BLaER1 treated with 17β-estradiol and CSF1 and Interleukin-3, amounts not matched to agents 10 nM and 100 nM (cell line): ENCODE results near the gene CYP2B6.
A peak's percentile ranks its signal among the peaks of the same experiment; 100 is the strongest.
"Not testable (repeated sequence)": the region's sequence is repeated elsewhere in the genome, so short reads cannot be mapped to it uniquely, and the experiment has no call there.

ENCODE experiments used
- H3K27ac ChIP-seq, 11 experiments: shearing (Covaris generic); formaldehyde crosslinking; 2 replicates each; pipeline ENCODE4 v1.8.1; 2022
- H3K27me3 ChIP-seq, 11 experiments: shearing (Covaris generic); formaldehyde crosslinking; 2 replicates each; pipeline ENCODE4 v1.8.1; 2022
- H3K36me3 ChIP-seq, 11 experiments: shearing (Covaris generic); formaldehyde crosslinking; 2 replicates each; pipeline ENCODE4 v1.8.1; 2022
- H3K4me1 ChIP-seq, 10 experiments: shearing (Covaris generic); formaldehyde crosslinking; 2 replicates each; pipeline ENCODE4 v1.8.1; 2022
- H3K4me2 ChIP-seq, 11 experiments: shearing (Covaris generic); formaldehyde crosslinking; 2 replicates each; pipeline ENCODE4 v1.8.1; 2022
- H3K4me3 ChIP-seq, 10 experiments: shearing (Covaris generic); formaldehyde crosslinking; 2 replicates each; pipeline ENCODE4 v1.8.1; 2022
- H3K9ac ChIP-seq, 11 experiments: shearing (Covaris generic); formaldehyde crosslinking; 2 replicates each; pipeline ENCODE4 v1.8.1; 2022
- H3K9me3 ChIP-seq, 11 experiments: shearing (Covaris generic); formaldehyde crosslinking; replicated peaks in 1 of 11; 2 replicates each; pipeline ENCODE4 v1.8.1; 2022
- H4K20me1 ChIP-seq, 11 experiments: shearing (Covaris generic); formaldehyde crosslinking; 2 replicates each; pipeline ENCODE4 v1.8.1; 2022
- Cebpa-rat ChIP-seq, 11 experiments: shearing (Covaris generic); IDR thresholded peaks; 2 replicates each; pipeline ENCODE4 v1.8.1; 2022

Gene CYP2B6

GRCh38 chr19:40976134-40976533 is 14.9 kb upstream of the CYP2B6 start:
- no peak overlapping the region for H3K9ac ChIP-seq
- no peak overlapping the region for H3K4me2 ChIP-seq
- 0 out of 22 replicates have a peak, but pooled peaks cover 0 to 13% (median 0%) of the 10 kb centered on the region in 11 experiments for H3K9me3 ChIP-seq
- no peak for TF ChIP-seq Cebpa-rat (IDR thresholded peaks at IDR 0.05)
- no peak overlapping the region for H3K4me3 ChIP-seq
- peaks cover 0 to 7% (median 1%) of the 10 kb centered on the region in 10 experiments; a peak in 9 of 20 replicates for H3K4me1 ChIP-seq
- no peaks in the 10 kb centered on the region for H4K20me1 ChIP-seq
- no peak overlapping the region for H3K27ac ChIP-seq
- no peaks in the 10 kb centered on the region for H3K27me3 ChIP-seq
- no peaks in the 10 kb centered on the region for H3K36me3 ChIP-seq

GRCh38 chr19:40976724-40977123 is 14.4 kb upstream of the CYP2B6 start:
- Histone ChIP-seq H3K4me3 (no peak overlapping the region), H3K9ac (no peak overlapping the region), H3K4me1 (peaks cover 0 to 13% (median 0%) of the 10 kb centered on the region in 10 experiments; a peak in 4 of 20 replicates), H3K27me3 (no peaks in the 10 kb centered on the region), H3K9me3 (0 out of 22 replicates have a peak, but pooled peaks cover 0 to 13% (median 0%) of the 10 kb centered on the region in 11 experiments), H3K4me2 (no peak overlapping the region), H4K20me1 (no peaks in the 10 kb centered on the region), H3K36me3 (no peaks in the 10 kb centered on the region), H3K27ac (no peak overlapping the region)
- TF ChIP-seq Cebpa-rat (IDR thresholded peaks at IDR 0.05), result no peak

DNA sequence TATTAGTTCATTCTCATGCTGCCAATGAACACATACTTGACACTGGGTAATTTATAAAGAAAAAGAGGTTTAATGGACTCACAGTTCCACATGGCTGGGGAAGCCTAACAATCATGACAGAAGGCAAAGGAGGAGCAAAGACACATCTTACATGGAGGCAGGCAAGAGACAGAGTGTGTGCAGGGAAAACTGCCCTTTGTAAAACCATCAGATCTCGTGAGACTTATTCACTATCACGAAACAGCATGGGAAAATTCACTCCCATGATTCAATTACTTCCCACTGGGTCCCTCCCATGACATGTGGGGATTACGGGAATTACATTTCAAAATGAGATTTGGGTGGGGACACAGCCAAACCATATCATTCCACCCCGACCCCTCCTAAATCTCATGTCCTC is 11.3 kb upstream of the CYP2B6 start:
- H3K4me3 ChIP-seq, H3K4me2 ChIP-seq, H3K27ac ChIP-seq, H3K9ac ChIP-seq, H3K36me3 ChIP-seq, H4K20me1 ChIP-seq, H3K27me3 ChIP-seq: not testable (repeated sequence)
- 0 out of 22 replicates have a peak, but pooled peaks cover 0 to 13% (median 0%) of the 10 kb centered on the region in 11 experiments for H3K9me3 ChIP-seq
- H3K4me1 ChIP-seq, result peaks cover 0 to 30% (median 0%) of the 10 kb centered on the region in 10 experiments; a peak in 5 of 20 replicates

GRCh38 chr19:40980743-40981442 is 10.2 kb upstream of the CYP2B6 start:
- not testable (repeated sequence) for H3K9ac ChIP-seq, H3K36me3 ChIP-seq, H4K20me1 ChIP-seq, H3K27ac ChIP-seq, H3K27me3 ChIP-seq, H3K4me3 ChIP-seq
- Histone ChIP-seq H3K4me1 (peaks cover 0 to 30% (median 0%) of the 10 kb centered on the region in 10 experiments; a peak in 5 of 20 replicates), H3K9me3 (0 out of 22 replicates have a peak, but pooled peaks cover 0 to 13% (median 0%) of the 10 kb centered on the region in 11 experiments), H3K4me2 (peak overlapping the region in 2 of 11 experiments; percentile 34 to 60; a peak in 2 of 22 replicates)

DNA sequence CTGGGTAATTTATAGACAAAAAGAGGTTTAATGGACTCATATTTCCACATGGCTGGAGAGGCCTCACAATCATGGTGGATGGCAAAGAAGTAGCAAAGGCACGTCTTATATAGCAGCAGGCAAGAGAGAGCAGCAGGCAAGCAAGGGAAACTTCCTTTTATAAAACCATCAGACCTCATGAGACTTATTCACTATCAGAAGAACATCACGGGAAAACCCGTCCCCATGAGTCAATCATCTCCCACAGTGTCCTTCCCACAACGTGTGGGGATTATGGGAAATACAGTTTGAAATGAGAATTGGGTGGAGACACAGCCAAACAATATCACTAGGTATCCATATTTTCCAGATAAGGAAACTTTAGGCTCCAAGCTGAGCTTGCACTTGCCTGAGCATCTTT is 9.5 kb upstream of the CYP2B6 start:
- Histone ChIP-seq H3K9me3 (peaks cover 0 to 13% (median 0%) of the 10 kb centered on the region in 11 experiments; a peak in 1 of 22 replicates), H3K36me3 (no peaks in the 10 kb centered on the region), H3K4me3 (no peak overlapping the region), H4K20me1 (no peaks in the 10 kb centered on the region), H3K4me1 (peaks cover 0 to 30% (median 0%) of the 10 kb centered on the region in 10 experiments; a peak in 5 of 20 replicates), H3K27ac (no peak overlapping the region), H3K9ac (no peak overlapping the region), H3K4me2 (peak overlapping the region in 3 of 11 experiments; percentile 3 to 60 (median 34); a peak in 3 of 22 replicates), H3K27me3 (no peaks in the 10 kb centered on the region)
- no peak for TF ChIP-seq Cebpa-rat (IDR thresholded peaks at IDR 0.05)

- Histone ChIP-seq H3K9me3 (peaks cover 0 to 19% (median 4%) of the 10 kb centered on the region in 11 experiments; a peak in 6 of 22 replicates), H3K4me1 (peaks cover 0 to 30% (median 0%) of the 10 kb centered on the region in 10 experiments; a peak in 5 of 20 replicates), H4K20me1 (no peaks in the 10 kb centered on the region), H3K9ac (peak overlapping the region in 1 of 11 experiments; percentile 9; a peak in 1 of 22 replicates), H3K27ac (0 out of 22 replicates have a peak overlapping the region, but pooled peaks of 1 of the 11 experiments have one; percentile 0), H3K27me3 (no peaks in the 10 kb centered on the region), H3K4me3 (no peak overlapping the region), H3K4me2 (peak overlapping the region in 2 of 11 experiments; percentile 17 to 60; a peak in 5 of 22 replicates), H3K36me3 (no peaks in the 10 kb centered on the region)
- TF ChIP-seq Cebpa-rat (IDR thresholded peaks at IDR 0.05), result no peak
Observed at GRCh38 chr19:40982594-40983101, 8.4 kb upstream of the CYP2B6 start.

- no peaks in the 10 kb centered on the region for H3K27me3 ChIP-seq
- H3K4me1 ChIP-seq, result no peaks in the 10 kb centered on the region
Observed at GRCh38 chr19:40989453-40989852, 1.6 kb upstream of the CYP2B6 start.

GRCh38 chr19:40995355-40995754 is 4.3 kb downstream of the CYP2B6 start:
- H3K4me1 ChIP-seq, result no peaks in the 10 kb centered on the region
- no peak overlapping the region for H3K4me2 ChIP-seq
- no peak for TF ChIP-seq Cebpa-rat (IDR thresholded peaks at IDR 0.05)
- no peaks in the 10 kb centered on the region for H3K36me3 ChIP-seq
- no peak overlapping the region for H3K4me3 ChIP-seq
- no peak overlapping the region for H3K27ac ChIP-seq
- peaks cover 8 to 17% (median 10%) of the 10 kb centered on the region in 11 experiments; a peak in 16 of 22 replicates for H3K9me3 ChIP-seq
- H4K20me1 ChIP-seq, result no peaks in the 10 kb centered on the region
- no peaks in the 10 kb centered on the region for H3K27me3 ChIP-seq
- H3K9ac ChIP-seq, result no peak overlapping the region

More at GRCh38 chr19:40989453-40989852, 1.6 kb upstream of the CYP2B6 start:
- Histone ChIP-seq H3K9ac (no peak overlapping the region), H3K4me2 (no peak overlapping the region), H3K9me3 (peaks cover 0 to 23% (median 11%) of the 10 kb centered on the region in 11 experiments; a peak in 12 of 22 replicates), H3K4me3 (no peak overlapping the region), H3K27ac (no peak overlapping the region), H4K20me1 (no peaks in the 10 kb centered on the region), H3K36me3 (no peaks in the 10 kb centered on the region)
- no peak for TF ChIP-seq Cebpa-rat (IDR thresholded peaks at IDR 0.05)

DNA sequence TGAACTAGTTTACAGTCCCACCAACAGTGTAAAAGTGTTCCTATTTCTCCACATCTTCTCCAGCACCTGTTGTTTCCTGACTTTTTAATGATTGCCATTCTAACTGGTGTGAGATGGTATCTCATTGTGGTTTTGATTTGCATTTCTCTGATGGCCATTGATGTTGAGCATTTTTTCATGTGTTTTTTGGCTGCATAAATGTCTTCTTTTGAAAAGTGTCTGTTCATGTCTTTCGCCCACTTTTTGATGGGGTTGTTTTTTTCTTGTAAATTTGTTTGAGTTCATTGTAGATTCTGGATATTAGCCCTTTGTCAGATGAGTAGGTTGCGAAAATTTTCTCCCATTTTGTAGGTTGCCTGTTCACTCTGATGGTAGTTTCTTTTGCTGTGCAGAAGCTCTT is 7.9 kb downstream of the CYP2B6 start:
- H3K9me3 ChIP-seq, result peaks cover 8 to 18% (median 10%) of the 10 kb centered on the region in 11 experiments; a peak in 16 of 22 replicates
- H3K36me3 ChIP-seq, H3K27me3 ChIP-seq, H3K9ac ChIP-seq, H4K20me1 ChIP-seq, H3K4me2 ChIP-seq, H3K27ac ChIP-seq, H3K4me1 ChIP-seq, H3K4me3 ChIP-seq: not testable (repeated sequence)
